Endodermal cell (in vitro differentiated cells): Measurements from ENCODE around the gene PSMD10. TPM values are rescaled to one million over a fixed set of nuclear protein-coding genes. Genes with fewer than 3 reads are reported as not detected.

Source experiments
- DNase-seq: peaks from one replicate; pipeline ENCODE4 v3.0.0-alpha.2; 2017
- H3K27ac ChIP-seq: 2 replicates; pipeline ENCODE4 v1.5.1; 2013; ENCODE audit warnings: mild to moderate bottlenecking, low read depth, low read length, moderate library complexity
- H3K27me3 ChIP-seq: 2 replicates; pipeline ENCODE4 v1.6.1; 2013; ENCODE audit warnings: mild to moderate bottlenecking, low read length, moderate library complexity; ENCODE audit not compliant: insufficient read depth, control insufficient read depth, poor library complexity, severe bottlenecking
- H3K36me3 ChIP-seq: 2 replicates; pipeline ENCODE4 v1.7.0; 2013; ENCODE audit warnings: mild to moderate bottlenecking, low read length, moderate library complexity; ENCODE audit not compliant: control insufficient read depth, insufficient read depth
- H3K4me1 ChIP-seq: one replicate; pipeline ENCODE4 v1.7.0; 2013; ENCODE audit warnings: low read length; ENCODE audit not compliant: control insufficient read depth, insufficient read depth
- H3K4me3 ChIP-seq: 2 replicates; pipeline ENCODE4 v1.5.1; 2013; ENCODE audit warnings: mild to moderate bottlenecking, low read length, moderate library complexity
- H3K9ac ChIP-seq: 2 replicates; pipeline ENCODE4 v1.6.1; 2013; ENCODE audit warnings: mild to moderate bottlenecking, low read length, moderate library complexity; ENCODE audit not compliant: poor library complexity, severe bottlenecking; ENCODE audit errors: extremely low read depth
- H3K9me3 ChIP-seq: 2 replicates; pipeline ENCODE4 v1.6.1; 2013; ENCODE audit warnings: mild to moderate bottlenecking, low read length, moderate library complexity; ENCODE audit not compliant: control insufficient read depth
- H3K27ac Mint-ChIP-seq: 2 replicates; pipeline ENCODE4 v1.8.0; 2020; ENCODE audit warnings: mixed read lengths
- H3K27me3 Mint-ChIP-seq: 2 replicates; pipeline ENCODE4 v1.8.0; 2021; ENCODE audit warnings: mild to moderate bottlenecking, mixed read lengths; ENCODE audit not compliant: insufficient read depth
- H3K36me3 Mint-ChIP-seq: 2 replicates; pipeline ENCODE4 v1.8.0; 2020; ENCODE audit warnings: low read depth, mixed read lengths
- H3K4me1 Mint-ChIP-seq: 2 replicates; pipeline ENCODE4 v1.8.0; 2020; ENCODE audit warnings: mixed read lengths
- H3K4me3 Mint-ChIP-seq: 2 replicates; pipeline ENCODE4 v1.8.0; 2020; ENCODE audit warnings: mild to moderate bottlenecking, moderate library complexity, mixed read lengths
- H3K9me3 Mint-ChIP-seq: 2 replicates; pipeline ENCODE4 v1.8.0; 2020; ENCODE audit warnings: mild to moderate bottlenecking, mixed read lengths
- CTCF ChIP-seq: fragments of 200-600 bp; sonication (generic); conservative IDR thresholded peaks from 2 replicates; pipeline ENCODE4 v1.5.0; 2021; ENCODE audit warnings: antibody characterized with exemption, mild to moderate bottlenecking
- WGBS, 2 experiments: methylation state at CpG; one replicate each; pipeline versions ENCODE4 v1.1.5 to v1.1.7; 2013; ENCODE audit warnings: missing lambda C conversion rate in 2 of 2, mixed read lengths in 1 of 2; ENCODE audit not compliant: insufficient coverage in 1 of 2, insufficient read length in 1 of 2; 5-methylcytosine and 5-hydroxymethylcytosine counted together
- total RNA-seq, 2 donors: library from RNA; stranded (reverse); fragmentation: NEBNext Ultra II Directional in 1 of 2; extraction: Animal tissue kit (Norgen Biotek cat#: 25700) in 1 of 2; gene quantifications; 2 replicates in 1 of 2; 3 replicates in 1 of 2; pipeline ENCODE4 v1.2.1, GENCODE V29; 2021

The PSMD10 gene
- total RNA-seq, 2 donors from 2014 or later: 48.7 to 74.5 TPM

- TF ChIP-seq CTCF: no peak
- no peaks in the 10 kb centered on the region for H3K9me3 Mint-ChIP-seq
- WGBS, 2 experiments: 9 to 13% methylated on average over 6 to 16 of the region's 20 CpGs
- Histone ChIP-seq H3K27ac (no peak overlapping the region), H3K36me3 (peaks cover 14% of the 10 kb centered on the region), H3K4me3 (peak overlapping the region; percentile 94), H3K9ac (peak overlapping the region; percentile 89), H3K27me3 (no peaks in the 10 kb centered on the region), H3K4me1 (no peaks in the 10 kb centered on the region), H3K9me3 (no peaks in the 10 kb centered on the region)
- H3K27me3 Mint-ChIP-seq: no peaks in the 10 kb centered on the region
- H3K4me3 Mint-ChIP-seq: no peak overlapping the region
- no peak overlapping the region for H3K27ac Mint-ChIP-seq
- peaks cover 4% of the 10 kb centered on the region for H3K4me1 Mint-ChIP-seq
- DNase-seq: no peak
- H3K36me3 Mint-ChIP-seq: peaks cover 17% of the 10 kb centered on the region
These were observed 665 bp downstream of the PSMD10 start for GRCh38 chrX:108090491-108091263.

GRCh38 chrX:108088511-108088910 lies 2.8 kb downstream of the PSMD10 start:
- Mint-ChIP-seq H3K27ac (no peak overlapping the region), H3K4me1 (peaks cover 4% of the 10 kb centered on the region), H3K36me3 (peaks cover 25% of the 10 kb centered on the region), H3K9me3 (no peaks in the 10 kb centered on the region), H3K4me3 (no peak overlapping the region), H3K27me3 (no peaks in the 10 kb centered on the region)
- H3K4me1 ChIP-seq: no peaks in the 10 kb centered on the region
- no peak for TF ChIP-seq CTCF
- H3K4me3 ChIP-seq: no peak overlapping the region
- peaks cover 26% of the 10 kb centered on the region for H3K36me3 ChIP-seq
- H3K27ac ChIP-seq: no peak overlapping the region
- H3K9ac ChIP-seq: no peak overlapping the region
- WGBS, 2 experiments: 100% methylated on average over 1 of the region's 1 CpG; no CpG with 5 or more reads in 1 of the 2 experiments
- no peaks in the 10 kb centered on the region for H3K27me3 ChIP-seq
- no peak for DNase-seq
- no peaks in the 10 kb centered on the region for H3K9me3 ChIP-seq

- no peak for TF ChIP-seq CTCF
- WGBS, 2 experiments: 97 to 100% methylated on average over 2 to 6 of the region's 6 CpGs
- Mint-ChIP-seq H3K4me3 (no peak overlapping the region), H3K36me3 (peaks cover 28% of the 10 kb centered on the region), H3K27me3 (no peaks in the 10 kb centered on the region), H3K27ac (no peak overlapping the region), H3K9me3 (no peaks in the 10 kb centered on the region), H3K4me1 (peaks cover 4% of the 10 kb centered on the region)
- Histone ChIP-seq H3K4me3 (no peak overlapping the region), H3K9ac (no peak overlapping the region), H3K27me3 (no peaks in the 10 kb centered on the region), H3K36me3 (peaks cover 26% of the 10 kb centered on the region), H3K27ac (no peak overlapping the region), H3K4me1 (no peaks in the 10 kb centered on the region), H3K9me3 (no peaks in the 10 kb centered on the region)
- no peak for DNase-seq
These were observed 3.5 kb downstream of the PSMD10 start for GRCh38 chrX:108087792-108088191.
